GM12801 (cell line): Measurements from ENCODE around the gene SLC30A2.

Experiments used
- CTCF ChIP-seq: IDR thresholded peaks from one replicate; pipeline ENCODE4 v1.5.1; 2011; ENCODE audit warnings: control low read depth; ENCODE audit not compliant: insufficient read length; ENCODE audit errors: extremely low read depth

SLC30A2 gene

GRCh38 chr1:26019641-26020315 is 26.1 kb downstream of the SLC30A2 start:
- TF ChIP-seq CTCF = no peak

GRCh38 chr1:26017606-26018005 is 28.3 kb downstream of the SLC30A2 start:
- TF ChIP-seq CTCF = no peak

GRCh38 chr1:26016953-26017545 is 28.9 kb downstream of the SLC30A2 start:
- TF ChIP-seq CTCF = no peak

GRCh38 chr1:26016258-26016952 is 29.5 kb downstream of the SLC30A2 start:
- no peak for TF ChIP-seq CTCF

GRCh38 chr1:26015358-26015757 is 30.6 kb downstream of the SLC30A2 start:
- TF ChIP-seq CTCF = no peak

GRCh38 chr1:26014179-26014578 is 31.7 kb downstream of the SLC30A2 start:
- no peak for TF ChIP-seq CTCF

- TF ChIP-seq CTCF = no peak
Observed at GRCh38 chr1:26012864-26013263, 33.1 kb downstream of the SLC30A2 start.
